Activated naive CD8-positive, alpha-beta T cell treated with anti-CD3 and anti-CD28 coated beads for 36 hours (primary cell): ENCODE results near the gene TMEM145. TPM values are rescaled to one million over a fixed set of nuclear protein-coding genes. Genes with fewer than 3 reads are reported as not detected.

Experiments
- DNase-seq: peaks from one replicate; pipeline ENCODE4 v3.0.0; 2021
- H3K27ac Mint-ChIP-seq: one replicate; pipeline ENCODE4 v1.8.0; 2022; ENCODE audit warnings: mild to moderate bottlenecking, moderate library complexity, mixed read lengths
- H3K27me3 Mint-ChIP-seq: one replicate; pipeline ENCODE4 v1.8.0; 2022; ENCODE audit warnings: mild to moderate bottlenecking, mixed read lengths
- H3K36me3 Mint-ChIP-seq: one replicate; pipeline ENCODE4 v1.8.0; 2021; ENCODE audit warnings: mild to moderate bottlenecking, mixed read lengths
- H3K4me1 Mint-ChIP-seq: one replicate; pipeline ENCODE4 v1.8.0; 2021; ENCODE audit warnings: mixed read lengths
- H3K4me3 Mint-ChIP-seq: one replicate; pipeline ENCODE4 v1.8.0; 2022; ENCODE audit warnings: mild to moderate bottlenecking, moderate library complexity, mixed read lengths
- H3K9me3 Mint-ChIP-seq: one replicate; pipeline ENCODE4 v1.8.0; 2022; ENCODE audit warnings: mixed read lengths
- total RNA-seq, 2 experiments: library from RNA; stranded (reverse); gene quantifications; one replicate each; pipeline ENCODE4 v1.2.3, GENCODE V29; 2021

The TMEM145 gene
- total RNA-seq, 2 experiments from 2014 or later, result 1.1 to 3.2 TPM

GRCh38 chr19:42363614-42364346, 50.7 kb downstream of the TMEM145 start:
- Mint-ChIP-seq H3K36me3 (peaks cover 6% of the 10 kb centered on the region), H3K27me3 (no peaks in the 10 kb centered on the region), H3K27ac (no peak overlapping the region), H3K9me3 (no peaks in the 10 kb centered on the region), H3K4me1 (no peaks in the 10 kb centered on the region), H3K4me3 (no peak overlapping the region)
- DNase-seq, result no peak

GRCh38 chr19:42366673-42367072, 53.6 kb downstream of the TMEM145 start:
- Mint-ChIP-seq H3K27ac (no peak overlapping the region), H3K9me3 (no peaks in the 10 kb centered on the region), H3K4me3 (no peak overlapping the region), H3K36me3 (peaks cover 6% of the 10 kb centered on the region), H3K27me3 (no peaks in the 10 kb centered on the region), H3K4me1 (no peaks in the 10 kb centered on the region)
- no peak for DNase-seq

GRCh38 chr19:42367929-42368328, 54.8 kb downstream of the TMEM145 start:
- no peak for DNase-seq
- no peaks in the 10 kb centered on the region for H3K27me3 Mint-ChIP-seq
- H3K36me3 Mint-ChIP-seq, result peaks cover 6% of the 10 kb centered on the region
- H3K27ac Mint-ChIP-seq, result no peak overlapping the region
- no peak overlapping the region for H3K4me3 Mint-ChIP-seq
- H3K4me1 Mint-ChIP-seq, result no peaks in the 10 kb centered on the region
- H3K9me3 Mint-ChIP-seq, result no peaks in the 10 kb centered on the region

GRCh38 chr19:42368360-42368759, 55.3 kb downstream of the TMEM145 start:
- Mint-ChIP-seq H3K36me3 (peaks cover 6% of the 10 kb centered on the region), H3K4me1 (no peaks in the 10 kb centered on the region), H3K9me3 (no peaks in the 10 kb centered on the region)

GRCh38 chr19:42368765-42369164, 55.7 kb downstream of the TMEM145 start:
- H3K9me3 Mint-ChIP-seq, result no peaks in the 10 kb centered on the region

More at GRCh38 chr19:42368360-42368759, 55.3 kb downstream of the TMEM145 start:
- H3K27ac Mint-ChIP-seq, result no peak overlapping the region
- DNase-seq, result no peak
- H3K4me3 Mint-ChIP-seq, result no peak overlapping the region
- H3K27me3 Mint-ChIP-seq, result no peaks in the 10 kb centered on the region

GRCh38 chr19:42369433-42370067, 56.4 kb downstream of the TMEM145 start:
- H3K27me3 Mint-ChIP-seq, result no peaks in the 10 kb centered on the region
- no peaks in the 10 kb centered on the region for H3K9me3 Mint-ChIP-seq
- peaks cover 1% of the 10 kb centered on the region for H3K36me3 Mint-ChIP-seq
- H3K4me1 Mint-ChIP-seq, result no peaks in the 10 kb centered on the region
- H3K27ac Mint-ChIP-seq, result no peak overlapping the region
- DNase-seq, result no peak
- H3K4me3 Mint-ChIP-seq, result no peak overlapping the region

More at GRCh38 chr19:42368765-42369164, 55.7 kb downstream of the TMEM145 start:
- DNase-seq, result no peak
- Mint-ChIP-seq H3K27me3 (no peaks in the 10 kb centered on the region), H3K27ac (no peak overlapping the region), H3K4me1 (no peaks in the 10 kb centered on the region), H3K4me3 (no peak overlapping the region), H3K36me3 (peaks cover 3% of the 10 kb centered on the region)

- peaks cover 2% of the 10 kb centered on the region for H3K36me3 Mint-ChIP-seq
- H3K4me3 Mint-ChIP-seq, result no peak overlapping the region
- no peak overlapping the region for H3K27ac Mint-ChIP-seq
- no peaks in the 10 kb centered on the region for H3K9me3 Mint-ChIP-seq
- no peak for DNase-seq
- no peaks in the 10 kb centered on the region for H3K27me3 Mint-ChIP-seq
- H3K4me1 Mint-ChIP-seq, result no peaks in the 10 kb centered on the region
These were observed 57.0 kb downstream of the TMEM145 start for GRCh38 chr19:42370068-42370520.

GRCh38 chr19:42370626-42371175, 57.6 kb downstream of the TMEM145 start:
- H3K27ac Mint-ChIP-seq, result no peak overlapping the region
- DNase-seq, result no peak

More at GRCh38 chr19:42370626-42371175, 57.6 kb downstream of the TMEM145 start:
- no peak overlapping the region for H3K4me3 Mint-ChIP-seq
- no peaks in the 10 kb centered on the region for H3K4me1 Mint-ChIP-seq
- no peaks in the 10 kb centered on the region for H3K9me3 Mint-ChIP-seq
- H3K27me3 Mint-ChIP-seq, result no peaks in the 10 kb centered on the region
- peaks cover 5% of the 10 kb centered on the region for H3K36me3 Mint-ChIP-seq

Other genes starting within 250 kb of the TMEM145 start
- under 1 TPM; 0.58 to 0.74 TPM for gene GRIK5, start 243.1 kb upstream of the TMEM145 start, total RNA-seq
- 10 to 100 TPM; 15.5 to 16.0 TPM for gene ZNF574, start 237.1 kb upstream of the TMEM145 start, total RNA-seq
- gene POU2F2, start 180.9 kb upstream of the TMEM145 start, total RNA-seq, result 10 to 100 TPM; 50.8 to 52.2 TPM
- 10 to 100 TPM; 16.2 to 17.6 TPM for gene DEDD2, start 95.6 kb upstream of the TMEM145 start, total RNA-seq
- 10 to 100 TPM; 12.1 to 14.5 TPM for gene ZNF526, start 93.0 kb upstream of the TMEM145 start, total RNA-seq
- 10 to 100 TPM; 38.2 to 39.0 TPM for gene GSK3A, start 70.7 kb upstream of the TMEM145 start, total RNA-seq
- gene ERF, start 58.2 kb upstream of the TMEM145 start, total RNA-seq, result 10 to 100 TPM; 62.9 to 66.0 TPM
- 10 to 100 TPM; 43.8 to 50.4 TPM for gene CIC, start 44.1 kb upstream of the TMEM145 start, total RNA-seq
- under 1 TPM; 0.52 to 0.92 TPM for gene PRR19, start 11.2 kb upstream of the TMEM145 start, total RNA-seq
- gene PAFAH1B3, start 10.7 kb upstream of the TMEM145 start, total RNA-seq, result 10 to 100 TPM; 38.1 to 38.4 TPM
- gene MEGF8, start 12.3 kb downstream of the TMEM145 start, total RNA-seq, result 1 to 10 TPM; 6.8 to 7.6 TPM
- gene CNFN, start 77.0 kb downstream of the TMEM145 start, total RNA-seq, result not detected
- 10 to 100 TPM; 24.8 to 25.1 TPM for gene LIPE, start 114.1 kb downstream of the TMEM145 start, total RNA-seq
- not detected for gene CXCL17, start 129.6 kb downstream of the TMEM145 start, total RNA-seq
- 1 to 10 TPM; 3.3 to 3.5 TPM for gene CEACAM1, start 215.2 kb downstream of the TMEM145 start, total RNA-seq